ENCODE results near the gene TRIM26. TPM values are rescaled to one million over a fixed set of nuclear protein-coding genes. Genes with fewer than 3 reads are reported as not detected.

TRIM26 gene
- total and polyA plus RNA-seq, 2 of the 13 experiments (the other 11 are each of a cell fraction or from before 2014, with no cell fraction given): 27.1 to 38.7 TPM

DNA sequence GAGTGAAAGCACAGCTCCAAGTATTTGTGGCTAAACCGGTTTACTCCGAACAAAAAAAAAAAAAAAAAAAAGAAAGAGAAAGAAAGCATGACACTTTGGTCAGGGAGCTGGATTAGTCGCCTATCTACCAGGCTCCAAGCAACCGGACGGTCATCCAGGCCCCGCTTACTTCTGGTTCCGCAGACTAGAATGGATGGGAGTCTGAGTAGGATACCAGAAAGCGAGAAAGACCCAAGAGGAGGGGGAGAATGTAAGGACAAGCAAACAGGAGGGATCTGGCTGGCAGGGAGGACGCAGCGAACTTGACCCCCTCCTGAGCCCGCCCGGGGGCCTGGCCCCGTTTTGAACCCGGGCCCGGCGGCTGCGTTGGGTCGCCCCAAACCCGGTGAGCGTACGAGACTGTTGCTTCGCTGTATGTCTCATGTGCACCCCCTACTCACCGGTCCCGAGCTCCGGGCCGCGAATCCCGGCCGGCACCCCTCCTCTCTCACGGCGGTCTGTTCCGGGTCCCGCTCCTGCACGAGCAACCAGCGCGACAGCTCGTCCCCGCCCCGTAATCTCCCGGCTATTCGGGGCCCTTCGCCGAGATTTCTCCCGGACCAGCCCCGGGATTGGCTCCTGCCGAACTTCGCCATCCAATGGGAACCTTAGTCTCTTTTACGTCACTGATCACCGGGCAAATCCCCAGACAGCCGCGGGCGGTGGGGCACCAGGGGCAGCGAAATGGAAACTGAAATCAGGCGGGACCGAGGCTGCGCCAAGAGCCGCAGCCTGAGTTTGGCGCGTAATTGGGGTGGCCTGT, at the start of gene TRIM26 (continued):
- TF ChIP-seq, protein P1, sequence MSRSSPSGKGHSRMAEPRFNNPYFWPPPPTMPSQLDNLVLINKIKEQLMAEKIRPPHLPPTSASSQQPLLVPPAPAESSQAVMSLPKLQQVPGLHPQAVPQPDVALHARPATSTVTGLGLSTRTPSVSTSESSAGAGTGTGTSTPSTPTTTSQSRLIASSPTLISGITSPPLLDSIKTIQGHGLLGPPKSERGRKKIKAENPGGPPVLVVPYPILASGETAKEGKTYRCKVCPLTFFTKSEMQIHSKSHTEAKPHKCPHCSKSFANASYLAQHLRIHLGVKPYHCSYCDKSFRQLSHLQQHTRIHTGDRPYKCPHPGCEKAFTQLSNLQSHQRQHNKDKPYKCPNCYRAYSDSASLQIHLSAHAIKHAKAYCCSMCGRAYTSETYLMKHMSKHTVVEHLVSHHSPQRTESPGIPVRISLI (CRISPR knock-in tag; IDR thresholded peaks at IDR 0.05; ENCODE audit: borderline replicate concordance): peak; percentile 66; the same call in 1 of the 2 replicates
- TF ChIP-seq TP53 (CRISPR knock-in tag; conservative IDR thresholded peaks at IDR 0.05) (peak; percentile 88; the same call in 1 of the 2 replicates), FOXC1 (CRISPR knock-in tag; IDR thresholded peaks at IDR 0.05; ENCODE audit: borderline replicate concordance) (peak; percentile 94), ZNF224 (CRISPR knock-in tag; IDR thresholded peaks at IDR 0.05) (no peak), HNF4G (IDR thresholded peaks at IDR 0.05; ENCODE audit: borderline replicate concordance, low read depth, low read length) (no peak; the same call in 1 of the 2 replicates), HNF4G (CRISPR knock-in tag; IDR thresholded peaks at IDR 0.05; ENCODE audit: borderline replicate concordance, low read depth) (no peak), HES4 (CRISPR knock-in tag; IDR thresholded peaks at IDR 0.05; ENCODE audit: borderline replicate concordance) (peak; percentile 53; the same call in 1 of the 2 replicates), SMYD3 (CRISPR knock-in tag; IDR thresholded peaks at IDR 0.05) (peak; percentile 74; the same call in 1 of the 2 replicates), RXRA (CRISPR knock-in tag; IDR thresholded peaks at IDR 0.05) (peak; percentile 81), ZNF121 (CRISPR knock-in tag; IDR thresholded peaks at IDR 0.05) (no peak; the same call in none of the 2 replicates), DR1 (CRISPR knock-in tag; IDR thresholded peaks at IDR 0.05) (peak; percentile 55; the same call in 1 of the 2 replicates), ZNF337 (CRISPR knock-in tag; IDR thresholded peaks at IDR 0.05; ENCODE audit: borderline replicate concordance, low read depth) (no peak), RXRB (CRISPR knock-in tag; IDR thresholded peaks at IDR 0.05; ENCODE audit: borderline replicate concordance) (peak; percentile 59), HOXA9 (CRISPR knock-in tag; IDR thresholded peaks at IDR 0.05; ENCODE audit: borderline replicate concordance) (no peak), ZNF550 (CRISPR knock-in tag; IDR thresholded peaks at IDR 0.05; ENCODE audit: borderline replicate concordance) (no peak), ZIK1 (CRISPR knock-in tag; IDR thresholded peaks at IDR 0.05; ENCODE audit: borderline replicate concordance, low read depth) (peak; percentile 80; the same call in 1 of the 2 replicates), ZNF496 (CRISPR knock-in tag; IDR thresholded peaks at IDR 0.05; ENCODE audit: insufficient replicate concordance) (no peak), DNMT3B (CRISPR knock-in tag; conservative IDR thresholded peaks at IDR 0.05) (peak; percentile 84; the same call in 1 of the 2 replicates)
- TF ChIP-seq, protein P2, sequence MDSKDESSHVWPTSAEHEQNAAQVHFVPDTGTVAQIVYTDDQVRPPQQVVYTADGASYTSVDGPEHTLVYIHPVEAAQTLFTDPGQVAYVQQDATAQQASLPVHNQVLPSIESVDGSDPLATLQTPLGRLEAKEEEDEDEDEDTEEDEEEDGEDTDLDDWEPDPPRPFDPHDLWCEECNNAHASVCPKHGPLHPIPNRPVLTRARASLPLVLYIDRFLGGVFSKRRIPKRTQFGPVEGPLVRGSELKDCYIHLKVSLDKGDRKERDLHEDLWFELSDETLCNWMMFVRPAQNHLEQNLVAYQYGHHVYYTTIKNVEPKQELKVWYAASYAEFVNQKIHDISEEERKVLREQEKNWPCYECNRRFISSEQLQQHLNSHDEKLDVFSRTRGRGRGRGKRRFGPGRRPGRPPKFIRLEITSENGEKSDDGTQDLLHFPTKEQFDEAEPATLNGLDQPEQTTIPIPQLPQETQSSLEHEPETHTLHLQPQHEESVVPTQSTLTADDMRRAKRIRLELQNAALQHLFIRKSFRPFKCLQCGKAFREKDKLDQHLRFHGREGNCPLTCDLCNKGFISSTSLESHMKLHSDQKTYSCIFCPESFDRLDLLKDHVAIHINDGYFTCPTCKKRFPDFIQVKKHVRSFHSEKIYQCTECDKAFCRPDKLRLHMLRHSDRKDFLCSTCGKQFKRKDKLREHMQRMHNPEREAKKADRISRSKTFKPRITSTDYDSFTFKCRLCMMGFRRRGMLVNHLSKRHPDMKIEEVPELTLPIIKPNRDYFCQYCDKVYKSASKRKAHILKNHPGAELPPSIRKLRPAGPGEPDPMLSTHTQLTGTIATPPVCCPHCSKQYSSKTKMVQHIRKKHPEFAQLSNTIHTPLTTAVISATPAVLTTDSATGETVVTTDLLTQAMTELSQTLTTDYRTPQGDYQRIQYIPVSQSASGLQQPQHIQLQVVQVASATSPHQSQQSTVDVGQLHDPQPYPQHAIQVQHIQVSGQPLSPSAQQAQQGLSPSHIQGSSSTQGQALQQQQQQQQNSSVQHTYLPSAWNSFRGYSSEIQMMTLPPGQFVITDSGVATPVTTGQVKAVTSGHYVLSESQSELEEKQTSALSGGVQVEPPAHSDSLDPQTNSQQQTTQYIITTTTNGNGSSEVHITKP (CRISPR knock-in tag; IDR thresholded peaks at IDR 0.05; ENCODE audit: low read depth): peak; percentile 27; the same call in 1 of the 2 replicates
- TF ChIP-seq, protein P3, sequence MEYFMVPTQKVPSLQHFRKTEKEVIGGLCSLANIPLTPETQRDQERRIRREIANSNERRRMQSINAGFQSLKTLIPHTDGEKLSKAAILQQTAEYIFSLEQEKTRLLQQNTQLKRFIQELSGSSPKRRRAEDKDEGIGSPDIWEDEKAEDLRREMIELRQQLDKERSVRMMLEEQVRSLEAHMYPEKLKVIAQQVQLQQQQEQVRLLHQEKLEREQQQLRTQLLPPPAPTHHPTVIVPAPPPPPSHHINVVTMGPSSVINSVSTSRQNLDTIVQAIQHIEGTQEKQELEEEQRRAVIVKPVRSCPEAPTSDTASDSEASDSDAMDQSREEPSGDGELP (IDR thresholded peaks at IDR 0.05; ENCODE audit: borderline replicate concordance, low read depth): peak; percentile 23; the same call in 1 of the 2 replicates
